Measurements from ENCODE around the gene BMP4. TPM values are rescaled to one million over a fixed set of nuclear protein-coding genes. Genes with fewer than 3 reads are reported as not detected.

BMP4 gene
- total RNA-seq (10 to 100 TPM; 10.3 to 76.4 (median 20.0) TPM), polyA plus RNA-seq (10 to 100 TPM; 12.9 to 32.5 (median 17.4) TPM)
- long read RNA-seq, donor 1, partial matches to known transcripts, result 0 of 4 reads
- long read RNA-seq, donor 1, other reads (novel, unspliced or antisense), result 0 of 4 reads
- long read RNA-seq, donor 2, partial matches to known transcripts, result 0 of 9 reads
- long read RNA-seq, donor 2, other reads (novel, unspliced or antisense), result 0 of 9 reads
- long read RNA-seq, donor 3, transcript BMP4-201 (4 exons, 1,917 nt), result major isoform, 6 of 8 reads
- long read RNA-seq, donor 3, partial matches to known transcripts, result 0 of 8 reads
- long read RNA-seq, donor 3, other reads (novel, unspliced or antisense), result 0 of 8 reads
- long read RNA-seq, donor 4, partial matches to known transcripts, result 0 of 3 reads
- long read RNA-seq, donor 4, other reads (novel, unspliced or antisense), result 0 of 3 reads
- long read RNA-seq, donor 5, transcript BMP4-205 (3 exons, 1,705 nt), result minor isoform, 6 of 24 reads
- long read RNA-seq, donor 5, transcript BMP4-206 (4 exons, 1,708 nt), result minor isoform, 6 of 24 reads
- long read RNA-seq, donor 5, transcript BMP4-201 (4 exons, 1,917 nt), result major isoform, 12 of 24 reads
- long read RNA-seq, donor 5, partial matches to known transcripts, result 0 of 24 reads
- long read RNA-seq, donor 5, other reads (novel, unspliced or antisense), result 0 of 24 reads
- long read RNA-seq, donor 6, transcript BMP4-206 (4 exons, 1,708 nt), result minor isoform, 6 of 27 reads
- long read RNA-seq, donor 6, transcript BMP4-201 (4 exons, 1,917 nt), result major isoform, 10 of 27 reads
- long read RNA-seq, donor 6, partial matches to known transcripts, result 6 of 27 reads
- long read RNA-seq, donor 6, other reads (novel, unspliced or antisense), result 0 of 27 reads
- long read RNA-seq, donor 7, partial matches to known transcripts, result 0 of 3 reads
- long read RNA-seq, donor 7, other reads (novel, unspliced or antisense), result 0 of 3 reads
- long read RNA-seq, donor 8, transcript BMP4-206 (4 exons, 1,708 nt), result minor isoform, 5 of 13 reads
- long read RNA-seq, donor 8, transcript BMP4-201 (4 exons, 1,917 nt), result major isoform, 7 of 13 reads
- long read RNA-seq, donor 8, partial matches to known transcripts, result 0 of 13 reads
- long read RNA-seq, donor 8, other reads (novel, unspliced or antisense), result 0 of 13 reads
- long read RNA-seq, donor 9, transcript BMP4-206 (4 exons, 1,708 nt), result minor isoform, 6 of 26 reads
- long read RNA-seq, donor 9, transcript BMP4-205 (3 exons, 1,705 nt), result major isoform, 7 of 26 reads
- long read RNA-seq, donor 9, transcript BMP4-201 (4 exons, 1,917 nt), result minor isoform, 5 of 26 reads
- long read RNA-seq, donor 9, partial matches to known transcripts, result 7 of 26 reads
- long read RNA-seq, donor 9, other reads (novel, unspliced or antisense), result 0 of 26 reads
- long read RNA-seq, donor 10, partial matches to known transcripts, result 0 of 2 reads
- long read RNA-seq, donor 10, other reads (novel, unspliced or antisense), result 0 of 2 reads

DNA sequence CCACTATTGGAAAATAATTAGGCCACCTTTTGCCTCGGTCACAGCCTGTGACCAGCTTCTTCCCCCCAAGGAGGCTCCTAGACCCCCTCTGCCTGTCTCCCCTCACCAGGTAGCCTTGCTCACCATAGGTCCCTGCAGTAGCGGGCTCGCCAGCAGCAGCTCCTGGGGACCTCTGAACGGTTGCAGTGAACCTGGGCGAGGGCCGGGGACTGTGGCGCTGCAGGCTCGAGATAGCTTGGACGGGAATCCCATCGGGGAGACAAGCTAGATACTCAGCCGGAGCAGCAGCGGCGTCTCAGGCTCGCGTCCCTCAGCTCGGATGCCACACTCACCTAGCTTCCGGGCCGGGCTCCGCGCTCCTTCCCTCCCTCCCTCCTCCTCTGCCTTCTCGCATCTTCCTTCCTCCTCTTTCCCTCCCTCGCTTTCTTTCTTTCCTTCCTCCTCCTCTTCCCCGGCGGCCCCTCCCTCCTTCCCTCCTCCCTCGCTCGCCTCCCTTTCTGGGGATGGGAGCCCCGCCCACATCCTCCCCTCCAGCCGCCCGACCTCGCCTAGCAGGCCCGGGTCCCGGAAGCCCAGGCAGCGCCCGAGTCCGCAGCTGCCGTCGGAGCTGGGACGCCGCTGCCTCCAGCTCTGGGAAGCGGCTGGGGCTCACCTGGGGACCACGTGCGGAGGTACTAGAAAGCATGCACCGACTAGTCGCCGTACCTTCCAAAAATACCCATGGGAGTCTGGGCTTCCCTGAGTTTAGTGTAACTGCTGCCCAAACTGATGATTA lies at the start of gene BMP4:
TSS of gene BMP4 (minus strand) at position 399 of the 775 bp plus-strand sequence. CDS start 4,603 bp downstream, outside the sequence.
- peaks cover 48 to 59% (median 53%) of the 10 kb centered on the region in 4 donors for H3K4me1 ChIP-seq
- H3K9me3 ChIP-seq, result no peaks in the 10 kb centered on the region
- peak; percentile 4 to 69 (median 67) for TF ChIP-seq POLR2AphosphoS5 (IDR thresholded peaks at IDR 0.05)
- TF ChIP-seq POLR2A (IDR thresholded peaks at IDR 0.05), result no peak
- peak within 1 kb of the TSS; percentile 62 to 74 (median 64) for H3K4me3 ChIP-seq
- WGBS, 5 donors, result 2 to 7% (median 4%) methylated on average over 44 to 45 of the region's 45 CpGs
- H3K27me3 ChIP-seq, result peaks cover 10 to 69% (median 38%) of the 10 kb centered on the region in 3 donors
- DNase-seq, result peak; percentile 76 to 92
- intact Hi-C loops (cut with DNase I; ENCODE audit: low total_unique reads), result no loop called here
- H3K36me3 ChIP-seq, result peaks cover 0 to 6% (median 2%) of the 10 kb centered on the region in 4 donors
- H3K27ac ChIP-seq, result peak within 1 kb of the TSS; percentile 68 to 89 (median 85)

DNA sequence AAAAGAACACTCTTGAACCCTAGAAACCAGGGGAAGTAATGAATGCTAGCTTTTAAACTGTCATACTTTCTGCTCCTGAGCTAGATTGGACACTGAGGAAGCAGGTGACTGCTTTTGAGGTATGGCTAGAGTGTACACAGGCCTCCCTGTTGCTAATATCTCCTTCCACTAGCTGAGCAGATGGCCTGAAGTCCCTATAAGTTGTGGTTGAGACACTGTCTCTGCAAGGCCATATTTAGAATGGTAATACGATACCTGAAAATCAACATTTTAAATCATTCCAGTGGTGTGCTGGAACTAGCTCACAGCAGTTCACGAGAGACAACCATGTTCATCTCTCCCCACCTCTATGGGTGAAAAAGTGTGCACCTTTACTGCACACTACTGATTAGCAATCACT lies 46.4 kb upstream of the BMP4 start:
- no peak overlapping the region for H3K27ac ChIP-seq
- WGBS, 5 donors, result 81 to 87% (median 82%) methylated on average over 2 of the region's 2 CpGs
- intact Hi-C loops (cut with DNase I; ENCODE audit: low total_unique reads), result no loop called here
- H3K36me3 ChIP-seq, result no peaks in the 10 kb centered on the region
- no peak overlapping the region for H3K4me3 ChIP-seq
- H3K27me3 ChIP-seq, result no peaks in the 10 kb centered on the region
- DNase-seq, result no peak
- H3K4me1 ChIP-seq, result no peaks in the 10 kb centered on the region
- TF ChIP-seq EP300 (IDR thresholded peaks at IDR 0.05) (no peak), POLR2A (IDR thresholded peaks at IDR 0.05) (no peak), POLR2AphosphoS5 (IDR thresholded peaks at IDR 0.05) (no peak)
- TF ChIP-seq, protein P1, sequence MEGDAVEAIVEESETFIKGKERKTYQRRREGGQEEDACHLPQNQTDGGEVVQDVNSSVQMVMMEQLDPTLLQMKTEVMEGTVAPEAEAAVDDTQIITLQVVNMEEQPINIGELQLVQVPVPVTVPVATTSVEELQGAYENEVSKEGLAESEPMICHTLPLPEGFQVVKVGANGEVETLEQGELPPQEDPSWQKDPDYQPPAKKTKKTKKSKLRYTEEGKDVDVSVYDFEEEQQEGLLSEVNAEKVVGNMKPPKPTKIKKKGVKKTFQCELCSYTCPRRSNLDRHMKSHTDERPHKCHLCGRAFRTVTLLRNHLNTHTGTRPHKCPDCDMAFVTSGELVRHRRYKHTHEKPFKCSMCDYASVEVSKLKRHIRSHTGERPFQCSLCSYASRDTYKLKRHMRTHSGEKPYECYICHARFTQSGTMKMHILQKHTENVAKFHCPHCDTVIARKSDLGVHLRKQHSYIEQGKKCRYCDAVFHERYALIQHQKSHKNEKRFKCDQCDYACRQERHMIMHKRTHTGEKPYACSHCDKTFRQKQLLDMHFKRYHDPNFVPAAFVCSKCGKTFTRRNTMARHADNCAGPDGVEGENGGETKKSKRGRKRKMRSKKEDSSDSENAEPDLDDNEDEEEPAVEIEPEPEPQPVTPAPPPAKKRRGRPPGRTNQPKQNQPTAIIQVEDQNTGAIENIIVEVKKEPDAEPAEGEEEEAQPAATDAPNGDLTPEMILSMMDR (IDR thresholded peaks at IDR 0.05), result no peak
- H3K9me3 ChIP-seq, result no peaks in the 10 kb centered on the region

DNA sequence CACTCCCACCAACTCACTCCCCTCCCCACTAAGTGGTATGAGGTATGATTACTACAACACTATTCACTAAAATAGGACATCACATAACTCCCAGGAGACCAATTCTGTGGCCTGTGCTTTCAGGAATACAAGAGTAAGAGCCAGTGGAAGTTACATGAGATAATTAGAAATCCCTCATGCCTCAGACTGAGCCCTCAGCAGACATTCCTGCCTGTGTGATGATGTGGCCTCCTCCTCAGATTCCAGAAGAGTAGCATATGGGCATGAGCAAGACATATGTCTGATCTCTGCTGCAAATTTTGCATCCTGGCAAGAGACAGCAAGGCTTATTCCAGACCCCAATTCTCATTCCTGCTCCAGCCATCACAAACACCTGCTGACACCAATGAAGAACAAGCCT lies 46.0 kb upstream of the BMP4 start:
- H3K4me1 ChIP-seq, result no peaks in the 10 kb centered on the region
- no peaks in the 10 kb centered on the region for H3K27me3 ChIP-seq
- H3K9me3 ChIP-seq, result no peaks in the 10 kb centered on the region
- DNase-seq, result no peak
- H3K4me3 ChIP-seq, result no peak overlapping the region
- H3K36me3 ChIP-seq, result no peaks in the 10 kb centered on the region
- TF ChIP-seq, protein P1 (IDR thresholded peaks at IDR 0.05), result no peak
- no peak for TF ChIP-seq POLR2AphosphoS5 (IDR thresholded peaks at IDR 0.05)
- no peak for TF ChIP-seq POLR2A (IDR thresholded peaks at IDR 0.05)
- no peak for TF ChIP-seq EP300 (IDR thresholded peaks at IDR 0.05)
- intact Hi-C loops (cut with DNase I; ENCODE audit: low total_unique reads), result no loop called here
- H3K27ac ChIP-seq, result no peak overlapping the region

All from stomach (tissue), 19 donors.